Measurements from ENCODE around the gene SFXN5. TPM values are rescaled to one million over a fixed set of nuclear protein-coding genes. Genes with fewer than 3 reads are reported as not detected.
A peak's percentile ranks its signal among the peaks of the same experiment; 100 is the strongest.

The SFXN5 gene
- total RNA-seq, 1 donor from 2014 or later, result 14.9 TPM

- Histone ChIP-seq H3K9me3 (ENCODE audit: insufficient read depth, low read depth, low read length) (no peaks in the 10 kb centered on the region), H3K4me3 (ENCODE audit: insufficient read depth, low read depth, low read length) (no peak overlapping the region), H4K20me1 (ENCODE audit: insufficient read depth, low read length) (peaks cover 3% of the 10 kb centered on the region), H3K36me3 (ENCODE audit: insufficient read depth, low read length) (no peaks in the 10 kb centered on the region), H3K9ac (ENCODE audit: low read length) (no peak overlapping the region), H3K79me2 (ENCODE audit: insufficient read depth, low read length) (no peaks in the 10 kb centered on the region), H3K27ac (ENCODE audit: low read depth, low read length) (no peak overlapping the region), H3K27me3 (ENCODE audit: insufficient read depth, low read length) (peaks cover 43% of the 10 kb centered on the region), H3K4me1 (ENCODE audit: insufficient read depth, low read length) (peaks cover 7% of the 10 kb centered on the region), H3K4me2 (ENCODE audit: low read length) (no peak overlapping the region), H2AFZ (ENCODE audit: low read depth, low read length) (no peak overlapping the region)
- Mint-ChIP-seq H3K4me1 (ENCODE audit: low read depth, unreplicated experiment) (peaks cover 10% of the 10 kb centered on the region), H3K27me3 (ENCODE audit: low read depth, unreplicated experiment) (peaks cover 61% of the 10 kb centered on the region), H3K4me3 (ENCODE audit: unreplicated experiment) (peak overlapping the region; percentile 28), H3K36me3 (ENCODE audit: low read depth, unreplicated experiment) (no peaks in the 10 kb centered on the region), H3K27ac (ENCODE audit: unreplicated experiment) (no peak overlapping the region), H3K9me3 (ENCODE audit: unreplicated experiment) (no peaks in the 10 kb centered on the region)
- FAIRE-seq, result no peak
- TF ChIP-seq CTCF (IDR thresholded peaks at IDR 0.05; ENCODE audit: insufficient read depth, low read depth, low read length) (no peak), EZH2 (IDR thresholded peaks at IDR 0.05; ENCODE audit: insufficient read depth, low read length) (no peak)
- no peak for DNase-seq (ENCODE audit: low read depth)
Measured at GRCh38 chr2:72897785-72898584, 173.5 kb downstream of the SFXN5 start.

- Histone ChIP-seq H3K4me1 (ENCODE audit: insufficient read depth, low read length) (peaks cover 7% of the 10 kb centered on the region), H3K9me3 (ENCODE audit: insufficient read depth, low read depth, low read length) (no peaks in the 10 kb centered on the region), H3K36me3 (ENCODE audit: insufficient read depth, low read length) (no peaks in the 10 kb centered on the region), H3K9ac (ENCODE audit: low read length) (no peak overlapping the region), H3K27ac (ENCODE audit: low read depth, low read length) (no peak overlapping the region), H3K79me2 (ENCODE audit: insufficient read depth, low read length) (no peaks in the 10 kb centered on the region), H3K27me3 (ENCODE audit: insufficient read depth, low read length) (peaks cover 31% of the 10 kb centered on the region), H2AFZ (ENCODE audit: low read depth, low read length) (no peak overlapping the region), H4K20me1 (ENCODE audit: insufficient read depth, low read length) (peaks cover 3% of the 10 kb centered on the region), H3K4me3 (ENCODE audit: insufficient read depth, low read depth, low read length) (no peak overlapping the region), H3K4me2 (ENCODE audit: low read length) (no peak overlapping the region)
- peaks cover 7% of the 10 kb centered on the region for H3K36me3 Mint-ChIP-seq (ENCODE audit: low read depth, unreplicated experiment)
- peaks cover 10% of the 10 kb centered on the region for H3K4me1 Mint-ChIP-seq (ENCODE audit: low read depth, unreplicated experiment)
- TF ChIP-seq CTCF (IDR thresholded peaks at IDR 0.05; ENCODE audit: insufficient read depth, low read depth, low read length) (no peak), EZH2 (IDR thresholded peaks at IDR 0.05; ENCODE audit: insufficient read depth, low read length) (no peak)
- DNase-seq (ENCODE audit: low read depth) (no peak), FAIRE-seq (no peak)
- peaks cover 52% of the 10 kb centered on the region for H3K27me3 Mint-ChIP-seq (ENCODE audit: low read depth, unreplicated experiment)
- H3K9me3 Mint-ChIP-seq (ENCODE audit: unreplicated experiment), result no peaks in the 10 kb centered on the region
- no peak overlapping the region for H3K27ac Mint-ChIP-seq (ENCODE audit: unreplicated experiment)
- no peak overlapping the region for H3K4me3 Mint-ChIP-seq (ENCODE audit: unreplicated experiment)
Measured at GRCh38 chr2:72896446-72896845, 175.1 kb downstream of the SFXN5 start.

GRCh38 chr2:72895759-72896281 lies 175.7 kb downstream of the SFXN5 start:
- Mint-ChIP-seq H3K4me1 (ENCODE audit: low read depth, unreplicated experiment) (peaks cover 10% of the 10 kb centered on the region), H3K27me3 (ENCODE audit: low read depth, unreplicated experiment) (peaks cover 48% of the 10 kb centered on the region), H3K4me3 (ENCODE audit: unreplicated experiment) (no peak overlapping the region), H3K27ac (ENCODE audit: unreplicated experiment) (no peak overlapping the region), H3K36me3 (ENCODE audit: low read depth, unreplicated experiment) (peaks cover 11% of the 10 kb centered on the region), H3K9me3 (ENCODE audit: unreplicated experiment) (no peaks in the 10 kb centered on the region)
- Histone ChIP-seq H4K20me1 (ENCODE audit: insufficient read depth, low read length) (peaks cover 3% of the 10 kb centered on the region), H3K9me3 (ENCODE audit: insufficient read depth, low read depth, low read length) (no peaks in the 10 kb centered on the region), H2AFZ (ENCODE audit: low read depth, low read length) (peak overlapping the region; percentile 70), H3K27ac (ENCODE audit: low read depth, low read length) (no peak overlapping the region), H3K4me3 (ENCODE audit: insufficient read depth, low read depth, low read length) (no peak overlapping the region), H3K4me2 (ENCODE audit: low read length) (peak overlapping the region; percentile 53), H3K79me2 (ENCODE audit: insufficient read depth, low read length) (no peaks in the 10 kb centered on the region), H3K27me3 (ENCODE audit: insufficient read depth, low read length) (peaks cover 25% of the 10 kb centered on the region), H3K4me1 (ENCODE audit: insufficient read depth, low read length) (peaks cover 7% of the 10 kb centered on the region), H3K36me3 (ENCODE audit: insufficient read depth, low read length) (no peaks in the 10 kb centered on the region), H3K9ac (ENCODE audit: low read length) (no peak overlapping the region)
- no peak for FAIRE-seq
- peak; percentile 53 for DNase-seq (ENCODE audit: low read depth)
- TF ChIP-seq CTCF (IDR thresholded peaks at IDR 0.05; ENCODE audit: insufficient read depth, low read depth, low read length), result no peak
- TF ChIP-seq EZH2 (IDR thresholded peaks at IDR 0.05; ENCODE audit: insufficient read depth, low read length), result no peak
